Bronchial epithelial cell (primary cell): ENCODE results near the gene TCF4. TPM values are rescaled to one million over a fixed set of nuclear protein-coding genes. Genes with fewer than 3 reads are reported as not detected.

Experiments
- DNase-seq: peaks from one replicate; pipeline ENCODE4 v3.0.0-alpha.2; 2010; ENCODE audit warnings: low read depth
- FAIRE-seq: peaks from 2 replicates; lab custom pipeline; 2011; peaks lifted over from hg19 to GRCh38; lab: Jason Lieb, UNC
- H3K27me3 ChIP-seq: 2 replicates; pipeline ENCODE4 v1.5.1; 2011; ENCODE audit warnings: low read length; ENCODE audit not compliant: control insufficient read depth, insufficient read depth
- H3K36me3 ChIP-seq: 2 replicates; pipeline ENCODE4 v1.5.1; 2011; ENCODE audit warnings: low read length; ENCODE audit not compliant: control insufficient read depth, insufficient read depth
- H3K4me3 ChIP-seq: 2 replicates; pipeline ENCODE4 v1.5.1; 2011; ENCODE audit warnings: mild to moderate bottlenecking, low read depth, low read length, control low read depth
- total RNA-seq: library from RNA; depleted of rRNA; stranded (reverse); fragments of >200 nt; gene quantifications from 2 replicates; pipeline ENCODE4 v1.2.1, GENCODE V29; 2014
- TF ChIP-seq, protein P1 (sequence below): IDR thresholded peaks from 2 replicates; pipeline ENCODE4 v1.5.1; 2011; ENCODE audit warnings: mild to moderate bottlenecking, moderate library complexity, low read length, control low read depth, inconsistent platforms; ENCODE audit not compliant: insufficient read depth, severe bottlenecking

Gene TCF4
- total RNA-seq, 1 donor from 2014 or later = 10.0 TPM

DNA sequence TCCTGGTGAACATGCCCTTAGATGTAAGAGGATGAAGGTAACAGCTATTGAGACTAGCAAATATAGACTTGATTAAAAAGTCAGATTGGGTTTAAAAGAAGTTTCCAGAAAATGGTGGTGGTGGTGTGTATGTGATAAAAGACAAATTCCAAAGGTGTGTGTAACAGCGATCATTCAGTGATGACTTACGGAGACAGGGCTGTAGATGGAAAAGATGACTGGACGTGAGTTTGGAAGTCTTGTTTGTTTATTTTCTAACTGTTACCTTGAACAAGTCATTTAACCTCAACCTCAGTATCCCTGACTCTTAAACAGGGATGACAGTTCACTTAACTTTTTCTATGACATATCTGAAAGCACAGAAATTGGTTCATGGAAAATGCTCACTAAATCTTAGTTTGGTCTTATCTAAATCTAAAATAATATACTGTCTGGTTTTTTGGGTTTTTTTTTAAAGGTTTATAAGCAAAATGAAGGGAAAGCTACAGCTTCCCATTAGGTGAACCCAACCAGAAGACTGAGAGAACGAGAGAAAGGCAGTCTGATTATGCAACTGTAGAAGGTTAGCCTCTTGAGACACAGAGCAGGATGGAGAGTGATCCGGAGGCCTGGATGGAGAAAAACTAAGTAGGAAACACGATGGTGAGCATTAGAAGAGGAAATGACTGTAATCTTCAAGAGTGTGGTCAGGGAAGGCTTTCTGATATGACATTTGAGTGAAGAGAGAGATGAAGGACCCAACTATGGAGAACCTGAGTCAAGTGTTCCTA, 71.9 kb downstream of the TCF4 start:
- no peaks in the 10 kb centered on the region for H3K27me3 ChIP-seq
- H3K36me3 ChIP-seq = no peaks in the 10 kb centered on the region
- FAIRE-seq = no peak
- TF ChIP-seq, protein P1, sequence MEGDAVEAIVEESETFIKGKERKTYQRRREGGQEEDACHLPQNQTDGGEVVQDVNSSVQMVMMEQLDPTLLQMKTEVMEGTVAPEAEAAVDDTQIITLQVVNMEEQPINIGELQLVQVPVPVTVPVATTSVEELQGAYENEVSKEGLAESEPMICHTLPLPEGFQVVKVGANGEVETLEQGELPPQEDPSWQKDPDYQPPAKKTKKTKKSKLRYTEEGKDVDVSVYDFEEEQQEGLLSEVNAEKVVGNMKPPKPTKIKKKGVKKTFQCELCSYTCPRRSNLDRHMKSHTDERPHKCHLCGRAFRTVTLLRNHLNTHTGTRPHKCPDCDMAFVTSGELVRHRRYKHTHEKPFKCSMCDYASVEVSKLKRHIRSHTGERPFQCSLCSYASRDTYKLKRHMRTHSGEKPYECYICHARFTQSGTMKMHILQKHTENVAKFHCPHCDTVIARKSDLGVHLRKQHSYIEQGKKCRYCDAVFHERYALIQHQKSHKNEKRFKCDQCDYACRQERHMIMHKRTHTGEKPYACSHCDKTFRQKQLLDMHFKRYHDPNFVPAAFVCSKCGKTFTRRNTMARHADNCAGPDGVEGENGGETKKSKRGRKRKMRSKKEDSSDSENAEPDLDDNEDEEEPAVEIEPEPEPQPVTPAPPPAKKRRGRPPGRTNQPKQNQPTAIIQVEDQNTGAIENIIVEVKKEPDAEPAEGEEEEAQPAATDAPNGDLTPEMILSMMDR = no peak
- H3K4me3 ChIP-seq = no peak overlapping the region
- DNase-seq = peak; percentile 55

DNA sequence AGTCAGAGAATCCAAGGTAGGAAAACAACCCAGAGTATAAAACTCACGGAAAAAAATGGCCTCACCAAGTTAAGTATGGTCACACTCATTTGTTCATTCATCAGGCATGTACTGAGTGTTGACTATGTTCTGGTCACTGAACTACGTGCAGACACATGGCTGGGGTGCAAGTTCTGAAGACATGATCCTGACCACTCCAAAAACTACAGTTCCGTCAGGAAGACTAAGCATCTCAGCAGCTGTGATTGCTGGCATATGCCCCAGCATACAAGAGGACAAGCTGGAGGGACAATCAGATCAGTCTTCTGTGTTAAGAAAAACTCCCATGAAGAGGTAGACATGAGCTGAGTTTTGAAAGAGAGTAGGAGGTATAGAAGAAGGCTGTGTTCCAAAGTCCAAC, 72.8 kb downstream of the TCF4 start:
- TF ChIP-seq, protein P1 = no peak
- Histone ChIP-seq H3K27me3 (no peaks in the 10 kb centered on the region), H3K4me3 (no peak overlapping the region), H3K36me3 (no peaks in the 10 kb centered on the region)
- DNase-seq (no peak), FAIRE-seq (no peak)

DNA sequence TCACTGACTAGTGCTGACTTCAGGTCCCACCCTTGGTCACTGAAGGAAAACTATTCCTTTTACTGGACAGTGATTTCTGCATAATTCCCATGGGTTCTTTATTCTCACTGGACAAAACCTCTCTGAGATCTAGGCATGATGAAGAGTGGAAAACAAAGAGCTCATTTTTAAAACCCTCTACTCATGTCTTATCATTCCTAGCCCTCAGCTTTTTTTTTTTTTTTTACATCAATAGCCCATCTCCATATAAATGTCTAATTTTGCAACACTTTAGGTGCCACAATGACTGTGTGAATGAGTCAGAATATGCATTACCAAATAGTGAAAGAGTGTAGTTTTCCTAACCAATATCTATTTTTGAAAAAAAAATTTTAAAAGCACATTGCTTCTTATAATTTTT, 74.8 kb downstream of the TCF4 start:
- no peaks in the 10 kb centered on the region for H3K36me3 ChIP-seq
- peak; percentile 69 for DNase-seq
- TF ChIP-seq, protein P1 = no peak

DNA sequence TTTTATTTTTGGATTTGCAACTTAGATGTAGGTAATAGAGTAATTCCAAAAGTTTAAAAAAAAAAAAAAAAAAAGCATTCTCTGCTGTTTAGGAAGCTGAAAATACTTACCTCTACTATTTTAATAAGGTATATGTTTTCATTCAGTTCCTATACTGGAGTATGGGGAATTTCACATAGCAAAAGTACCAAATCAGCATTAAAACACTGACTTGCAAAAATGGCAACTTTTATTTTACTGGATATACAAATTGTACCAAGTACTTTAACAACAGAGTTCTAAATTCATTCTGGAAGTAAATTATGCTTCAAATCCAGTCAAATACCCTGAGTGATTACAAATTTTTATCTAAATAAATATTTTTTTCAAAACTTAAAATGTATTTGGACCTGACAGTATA, 76.7 kb downstream of the TCF4 start:
- no peaks in the 10 kb centered on the region for H3K36me3 ChIP-seq
- no peak overlapping the region for H3K4me3 ChIP-seq
- no peaks in the 10 kb centered on the region for H3K27me3 ChIP-seq
- FAIRE-seq = no peak
- TF ChIP-seq, protein P1 = no peak
- DNase-seq = no peak

More for the DNA sequence above, 74.8 kb downstream of the TCF4 start:
- FAIRE-seq = no peak
- H3K4me3 ChIP-seq = no peak overlapping the region
- H3K27me3 ChIP-seq = no peaks in the 10 kb centered on the region

DNA sequence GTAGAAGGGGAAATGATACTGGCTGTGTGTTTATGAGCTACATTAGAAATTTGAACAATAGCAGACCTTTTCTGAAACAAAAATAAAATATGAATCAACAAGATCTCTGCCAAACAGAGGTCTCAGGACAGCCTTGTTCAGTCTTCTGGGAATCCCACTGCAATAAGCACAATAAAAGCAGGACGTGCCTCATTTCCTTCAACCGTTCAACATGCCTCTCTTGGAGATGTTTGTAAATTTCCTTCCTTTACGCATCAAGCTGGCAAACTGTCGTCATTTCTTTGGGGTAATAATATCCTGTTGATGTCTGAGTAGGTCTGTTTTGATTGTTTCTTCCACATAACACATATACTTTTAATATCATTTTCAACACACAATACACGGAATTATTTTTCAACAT, 77.2 kb downstream of the TCF4 start:
- Histone ChIP-seq H3K36me3 (no peaks in the 10 kb centered on the region), H3K27me3 (no peaks in the 10 kb centered on the region), H3K4me3 (no peak overlapping the region)
- FAIRE-seq = no peak
- peak; percentile 54 for DNase-seq
- TF ChIP-seq, protein P1 = no peak
